GM03348 (cell line): ENCODE data around the gene KIF25.

Experiments
- DNase-seq: peaks from one replicate; pipeline ENCODE4 v3.0.0; 2012; ENCODE audit warnings: low spot score

Gene KIF25

DNA sequence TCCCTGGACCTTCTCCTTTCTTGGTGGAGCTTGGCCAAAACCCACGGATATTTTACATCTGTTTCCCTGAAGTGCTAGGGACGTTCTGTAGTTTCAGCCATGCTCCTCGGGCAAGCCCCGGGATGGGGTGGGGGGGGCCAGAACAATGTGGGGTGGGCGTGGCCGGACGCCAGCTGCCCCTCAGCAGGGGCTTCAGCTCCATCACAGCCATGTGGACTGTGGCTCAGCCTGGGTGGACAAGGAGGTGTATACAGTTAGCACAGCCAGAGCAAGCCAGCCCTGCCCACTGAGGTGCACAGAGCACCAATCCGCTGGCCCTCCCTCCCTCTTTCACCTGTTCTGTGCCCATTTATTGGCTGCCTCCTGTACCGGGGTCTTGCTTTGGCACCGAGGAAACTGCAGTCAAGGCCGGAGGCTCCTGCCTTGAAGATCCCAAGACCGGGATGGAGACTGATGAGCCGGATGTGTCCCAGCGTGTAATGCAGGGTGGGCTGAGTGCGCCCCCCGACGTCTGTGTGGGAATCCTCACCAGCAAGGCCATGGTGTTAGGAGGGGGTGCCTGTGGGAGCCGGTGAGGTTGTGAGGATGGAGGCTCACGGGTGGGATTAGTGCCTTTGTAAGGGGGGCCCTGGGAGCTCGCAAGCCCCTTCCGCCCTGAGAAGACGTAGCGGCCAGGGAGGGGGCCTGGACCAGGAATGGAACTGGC is 53.6 kb downstream of the KIF25 start:
- DNase-seq, result no peak

- no peak for DNase-seq
Measured at GRCh38 chr6:168051648-168052047, 54.2 kb downstream of the KIF25 start.

DNA sequence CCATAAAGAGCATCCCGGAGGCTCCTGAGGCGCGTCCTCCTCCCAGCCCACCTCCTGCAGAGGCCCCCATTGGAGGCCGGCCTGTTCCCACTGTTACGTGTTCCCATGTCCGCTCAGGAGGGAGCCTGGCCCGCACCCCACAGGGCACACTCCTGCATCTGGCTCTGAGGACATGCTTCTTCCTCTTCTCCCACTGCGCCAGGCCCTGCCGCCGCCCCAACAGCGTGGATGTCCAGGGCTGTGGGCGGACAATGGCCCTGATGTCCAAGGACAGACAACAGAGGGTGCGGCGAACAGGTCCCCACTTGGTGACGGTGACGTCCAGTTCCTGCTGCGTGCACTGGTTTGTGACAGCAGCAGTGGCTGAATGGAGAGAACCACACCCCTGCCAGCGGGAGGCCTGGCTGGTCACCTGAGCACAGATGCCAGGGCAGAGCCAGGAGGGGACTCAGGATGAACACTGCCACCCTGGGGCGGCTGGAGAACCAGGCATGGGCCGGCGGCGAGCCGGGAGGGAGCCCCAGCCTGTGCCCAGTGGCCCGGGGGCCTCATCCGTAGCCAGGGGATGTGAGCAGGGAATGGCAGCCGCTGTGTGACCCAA is 54.9 kb downstream of the KIF25 start:
- no peak for DNase-seq

GRCh38 chr6:168053086-168053956 is 55.9 kb downstream of the KIF25 start:
- no peak for DNase-seq

GRCh38 chr6:168053957-168054471 is 56.5 kb downstream of the KIF25 start:
- DNase-seq, result no peak

DNA sequence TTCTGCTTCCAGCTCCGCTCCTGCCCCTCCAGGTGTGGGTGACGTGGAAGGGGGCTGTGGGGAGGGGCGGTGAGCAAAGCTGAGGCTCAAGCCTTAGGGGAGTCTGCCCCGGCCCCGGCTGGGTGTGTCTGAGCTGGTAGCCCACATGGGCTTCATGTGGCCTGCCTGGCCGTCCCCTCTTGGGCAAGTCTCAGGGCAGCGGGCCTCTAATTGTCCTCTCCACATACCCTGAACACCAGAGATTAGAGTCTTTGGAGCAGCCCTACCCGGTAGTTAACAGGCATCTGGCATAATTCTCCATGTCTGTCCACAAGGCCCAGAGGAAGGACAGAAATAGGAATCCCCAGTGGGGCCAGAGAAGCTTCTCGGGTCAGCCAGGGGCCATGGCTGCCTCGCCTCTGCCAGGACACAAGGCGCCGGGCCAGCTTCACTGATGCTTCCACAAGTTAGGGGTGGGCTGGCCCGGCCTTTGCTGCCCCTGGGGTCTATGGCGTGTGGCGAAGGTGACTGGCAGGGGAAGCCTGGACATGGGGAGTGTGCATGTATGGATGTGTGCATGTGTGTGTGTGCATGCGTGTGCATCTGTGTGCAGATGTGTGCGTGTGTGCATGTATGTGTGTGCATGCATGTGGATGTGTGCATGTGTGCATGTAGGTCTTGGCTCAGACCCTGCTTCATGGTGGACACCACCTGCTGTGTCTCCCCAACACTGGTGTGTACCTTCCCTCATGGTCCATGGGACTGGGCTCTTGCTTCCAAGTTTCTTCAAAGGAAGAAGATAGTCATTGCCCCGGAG is 57.5 kb downstream of the KIF25 start:
- no peak for DNase-seq

DNA sequence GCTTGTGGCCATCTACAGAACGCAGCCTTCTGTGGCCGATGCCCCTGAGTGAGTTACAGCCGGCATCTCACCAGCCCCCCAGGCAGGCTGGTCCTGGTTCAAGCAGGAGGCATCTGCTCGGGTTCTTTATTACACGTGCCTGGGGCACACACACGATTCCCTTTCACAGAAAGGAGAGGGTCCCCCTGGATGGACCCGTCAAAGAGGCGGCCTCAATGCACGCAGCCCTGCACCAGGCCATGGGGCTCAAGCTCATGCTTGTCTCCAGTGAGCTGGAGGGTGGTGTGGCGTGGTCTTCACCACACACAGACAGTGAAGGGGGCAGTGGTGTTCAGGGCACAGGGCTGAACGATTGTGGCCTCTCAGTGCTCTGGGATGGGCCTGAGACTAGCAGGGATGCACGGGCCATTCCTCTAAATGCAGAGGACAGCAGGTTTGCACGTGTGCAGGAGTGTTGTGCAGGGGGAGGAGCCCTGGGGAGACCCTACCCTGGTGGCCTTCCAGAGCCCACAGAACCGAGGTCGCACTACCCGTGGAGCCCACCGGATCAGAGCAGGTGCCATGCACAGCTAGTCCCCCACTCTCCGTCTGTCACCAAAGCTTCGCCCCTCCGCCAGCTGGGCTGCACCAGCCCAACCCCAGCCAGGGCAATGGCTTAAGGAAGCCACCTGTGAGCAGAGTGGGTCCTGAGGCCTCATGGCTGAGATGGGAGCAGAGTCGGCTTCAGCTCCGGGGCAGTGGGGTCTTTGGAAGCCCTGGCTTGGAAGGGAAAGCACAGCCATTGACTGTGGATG is 58.4 kb downstream of the KIF25 start:
- DNase-seq, result no peak

DNA sequence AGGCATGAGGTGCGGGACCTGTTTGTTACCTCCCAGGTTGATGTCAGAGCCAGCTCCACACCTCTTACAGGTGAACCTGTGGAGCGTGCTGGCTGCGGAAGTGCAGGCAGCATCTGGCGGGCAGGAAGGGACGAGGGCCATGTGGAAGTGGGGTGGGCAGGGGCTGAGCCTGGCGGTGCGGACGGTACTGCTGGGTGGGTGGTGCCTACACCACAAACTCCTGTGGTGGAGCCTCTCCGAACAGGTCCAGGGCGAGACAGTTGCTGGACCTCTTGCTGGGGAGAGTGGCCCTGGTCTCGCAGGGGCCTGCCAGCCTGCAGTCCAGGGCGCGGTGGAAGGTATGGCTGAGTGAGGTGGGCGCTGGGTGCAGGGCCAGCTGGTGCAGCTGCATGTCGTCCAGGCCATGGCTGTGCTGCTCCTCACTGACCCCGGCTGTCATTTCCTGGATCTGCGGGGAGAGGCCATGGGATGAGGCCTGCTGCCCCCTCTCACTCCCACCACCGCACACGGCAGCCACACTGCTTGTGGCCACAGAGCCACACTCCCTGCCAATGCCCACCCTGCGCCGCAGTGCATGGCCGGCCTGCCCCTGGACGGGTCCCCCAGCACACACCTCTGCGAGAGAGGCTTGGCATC is 59.5 kb downstream of the KIF25 start:
- no peak for DNase-seq

GRCh38 chr6:168057836-168058235 is 60.4 kb downstream of the KIF25 start:
- DNase-seq, result no peak

GRCh38 chr6:168058691-168059551 is 61.5 kb downstream of the KIF25 start:
- no peak for DNase-seq

DNA sequence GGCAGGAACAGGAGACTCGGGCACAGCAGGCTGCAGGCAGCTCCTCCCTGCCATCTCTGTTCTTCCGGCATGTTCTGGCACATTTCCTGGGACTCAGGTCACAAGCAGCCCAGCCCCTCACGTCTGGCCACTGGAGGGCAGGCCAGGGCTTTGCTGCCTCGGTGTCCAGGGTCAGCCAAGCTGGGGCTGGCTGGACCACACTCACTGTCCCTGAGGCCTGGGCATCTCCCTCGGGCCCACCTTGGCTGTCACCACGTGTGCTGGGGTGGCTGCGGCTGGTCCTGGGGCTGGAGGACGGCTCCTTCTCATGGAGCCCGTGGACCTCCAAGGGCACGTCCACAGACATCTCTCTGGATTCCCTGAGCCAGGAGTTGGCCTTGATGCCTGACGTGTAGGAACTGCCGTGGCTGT is 63.1 kb downstream of the KIF25 start:
- DNase-seq, result peak; percentile 69

DNA sequence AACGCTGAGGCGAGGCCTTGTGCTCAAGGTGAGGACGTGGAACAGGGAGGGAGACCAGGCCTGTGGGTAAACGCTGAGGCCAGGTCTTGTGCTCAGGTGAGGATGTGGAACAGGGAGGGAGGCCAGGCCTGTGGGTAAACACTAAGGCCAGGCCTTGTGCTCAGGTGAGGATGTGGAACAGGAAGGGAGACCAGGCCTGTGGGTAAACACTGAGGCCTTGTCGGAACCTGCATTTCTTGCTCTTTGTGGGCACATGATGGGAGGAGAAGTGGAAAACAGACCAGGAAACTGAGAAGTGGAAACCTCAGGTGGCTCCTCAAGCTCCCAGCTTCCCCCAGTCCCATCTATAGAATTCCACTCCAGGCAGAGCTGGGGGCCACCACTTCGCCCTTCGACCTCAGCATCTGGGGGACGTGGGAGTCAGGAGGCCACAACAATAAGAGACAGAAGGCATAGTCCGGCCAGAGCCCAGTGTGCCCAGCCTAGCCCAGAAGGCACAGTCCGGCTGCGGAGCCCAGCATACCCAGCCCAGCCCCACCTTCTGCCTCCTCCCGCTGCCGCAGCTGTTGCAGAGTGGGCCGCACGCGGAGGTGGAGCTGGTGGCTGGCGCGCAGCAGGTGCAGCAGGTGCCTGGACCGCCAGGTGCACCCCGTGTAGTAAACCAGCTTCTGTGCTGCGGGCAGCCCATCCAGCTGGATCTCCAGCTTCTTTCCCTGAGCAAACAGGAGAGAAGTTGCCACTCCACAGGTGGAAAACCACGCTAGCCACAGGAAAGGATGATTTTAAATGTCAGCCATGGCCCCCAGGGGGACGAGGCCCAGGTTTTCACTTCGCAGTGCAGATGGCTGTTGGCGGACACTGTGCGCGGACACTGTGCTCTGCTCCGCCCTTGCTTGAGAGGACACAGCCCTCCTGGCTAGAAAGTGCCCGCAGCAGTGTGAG is 64.1 kb downstream of the KIF25 start:
- no peak for DNase-seq

DNA sequence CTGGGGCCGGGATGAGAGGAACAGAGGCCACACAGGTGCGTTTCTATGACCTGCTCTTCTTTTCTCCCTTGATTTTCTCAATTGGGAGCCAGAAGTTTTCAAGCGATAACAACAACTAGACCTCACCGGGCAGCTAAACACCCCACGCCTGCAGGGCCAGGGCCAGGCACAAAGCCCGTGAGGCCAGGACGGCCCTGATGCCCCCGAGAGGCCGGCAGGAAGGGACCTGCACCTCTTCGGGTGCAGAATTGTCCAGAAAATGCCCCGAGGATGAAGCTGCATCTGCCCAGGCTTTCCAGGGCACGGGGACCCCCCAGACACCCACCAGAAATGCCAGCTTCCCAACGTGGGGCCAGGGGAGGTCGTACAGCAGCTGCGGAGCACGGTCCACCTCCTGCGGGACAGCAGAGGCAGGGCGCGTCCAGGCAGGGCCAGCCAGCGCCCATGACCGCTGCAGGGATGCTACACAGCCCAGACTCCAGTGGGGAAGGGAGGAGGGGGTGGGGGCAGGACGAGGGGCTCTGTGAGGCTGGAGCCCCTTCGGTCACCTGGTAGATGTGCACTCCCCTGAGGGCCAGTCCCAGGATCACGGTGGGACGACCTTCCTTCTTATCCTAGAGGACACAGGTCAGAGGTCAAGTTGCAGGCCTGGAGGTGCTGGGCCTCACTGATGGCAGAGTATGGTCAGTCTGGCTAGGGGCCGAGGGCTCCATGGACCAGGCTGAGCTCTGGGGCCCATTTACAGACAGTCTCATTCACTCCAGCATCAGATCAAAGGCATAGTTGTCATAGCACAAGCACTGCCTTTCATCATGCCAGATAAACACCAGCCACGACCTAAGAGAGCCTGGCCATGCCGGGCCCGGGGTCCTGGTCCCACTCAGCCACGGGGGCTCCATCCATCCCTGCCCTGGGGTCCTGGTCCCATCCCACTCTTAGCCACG is 65.1 kb downstream of the KIF25 start:
- DNase-seq, result no peak

DNA sequence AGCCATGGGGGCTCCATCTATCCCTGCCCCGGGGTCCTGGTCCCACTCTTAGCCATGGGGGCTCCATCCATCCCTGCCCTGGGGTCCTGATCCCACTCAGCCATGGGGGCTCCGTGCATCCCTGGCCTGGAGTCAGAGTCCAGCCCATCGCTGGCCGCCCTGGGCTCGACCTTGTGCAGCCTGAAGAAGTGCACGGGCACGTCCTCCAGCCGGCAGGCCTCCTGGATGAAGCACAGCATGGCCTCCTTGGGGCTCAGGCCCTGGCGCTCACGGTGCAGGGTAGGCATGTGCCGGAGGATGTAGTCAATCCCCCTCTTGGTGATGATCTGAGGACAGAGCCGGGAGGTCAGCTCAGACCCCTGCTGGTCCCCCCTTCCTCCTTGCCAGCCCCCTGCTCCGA is 66.0 kb downstream of the KIF25 start:
- no peak for DNase-seq

- no peak for DNase-seq
Measured at GRCh38 chr6:168064226-168064807, 66.8 kb downstream of the KIF25 start.

DNA sequence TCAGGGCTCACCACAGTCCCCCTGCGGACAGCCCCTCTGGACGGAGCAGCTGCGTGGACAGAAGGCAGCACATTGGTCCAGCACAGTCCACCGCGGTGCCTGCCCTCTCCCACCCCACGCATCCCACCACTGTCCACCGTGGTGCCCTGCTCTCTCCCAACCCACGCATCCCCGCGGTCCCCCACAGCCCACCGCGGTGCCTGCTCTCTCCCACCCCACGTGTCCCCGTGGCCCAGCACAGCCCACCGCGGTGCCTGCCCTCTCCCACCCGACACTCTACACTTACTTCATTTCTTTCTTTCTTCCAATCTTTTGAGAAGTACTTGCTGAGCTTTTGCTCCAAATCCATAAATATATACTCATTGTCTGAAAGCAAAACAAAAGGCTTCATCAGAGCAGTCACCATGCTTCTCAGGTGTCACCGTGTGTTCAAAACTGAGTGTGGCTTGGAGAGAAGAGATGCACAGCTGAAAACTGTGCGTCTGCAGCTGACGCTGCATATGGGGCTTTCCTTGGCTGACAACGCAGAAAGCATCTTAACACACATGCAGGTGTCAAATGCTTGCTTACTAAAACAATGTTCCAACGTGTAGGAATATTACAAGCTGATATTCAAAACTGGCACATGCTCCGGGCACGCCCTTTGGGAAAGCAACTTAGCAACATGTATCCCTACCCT is 69.7 kb downstream of the KIF25 start:
- no peak for DNase-seq
